ENCODE results near the gene ARHGEF40.

The ARHGEF40 gene

GRCh38 chr14:21102521-21103410 is 32.7 kb downstream of the ARHGEF40 start:
- TF ChIP-seq ZFX (IDR thresholded peaks at IDR 0.05) = no peak
- TF ChIP-seq CTCF (conservative IDR thresholded peaks at IDR 0.05) = no peak
- peak overlapping the region; percentile 90 for H3K27ac ChIP-seq

- TF ChIP-seq CTCF (conservative IDR thresholded peaks at IDR 0.05) (peak; percentile 70), ZFX (IDR thresholded peaks at IDR 0.05) (no peak)
- H3K27ac ChIP-seq = peak overlapping the region; percentile 90
Measured at GRCh38 chr14:21103411-21103709, 33.3 kb downstream of the ARHGEF40 start.

- TF ChIP-seq ZFX (IDR thresholded peaks at IDR 0.05) (0 out of 2 replicates have a peak, but pooled peaks have one; percentile 24), CTCF (conservative IDR thresholded peaks at IDR 0.05) (peak; percentile 31; the same call in 1 of the 2 replicates)
Measured at GRCh38 chr14:21103710-21104447, 33.8 kb downstream of the ARHGEF40 start.

GRCh38 chr14:21104448-21105060 is 34.5 kb downstream of the ARHGEF40 start:
- H3K27ac ChIP-seq = peak overlapping the region; percentile 90
- TF ChIP-seq ZFX (IDR thresholded peaks at IDR 0.05) = no peak; the same call in 1 of the 2 replicates
- TF ChIP-seq CTCF (conservative IDR thresholded peaks at IDR 0.05) = peak; percentile 78

More at GRCh38 chr14:21103710-21104447, 33.8 kb downstream of the ARHGEF40 start:
- H3K27ac ChIP-seq = peak overlapping the region; percentile 90

GRCh38 chr14:21105095-21105494 is 35.0 kb downstream of the ARHGEF40 start:
- H3K27ac ChIP-seq = peak overlapping the region; percentile 90
- TF ChIP-seq CTCF (conservative IDR thresholded peaks at IDR 0.05) = no peak
- no peak for TF ChIP-seq ZFX (IDR thresholded peaks at IDR 0.05)

GRCh38 chr14:21106176-21106497 is 36.0 kb downstream of the ARHGEF40 start:
- H3K27ac ChIP-seq = no peak overlapping the region
- no peak for TF ChIP-seq ZFX (IDR thresholded peaks at IDR 0.05)
- TF ChIP-seq CTCF (conservative IDR thresholded peaks at IDR 0.05) = no peak
